GM19238 (cell line): ENCODE data around the gene TAX1BP1.

Experiments used
- DNase-seq: peaks from one replicate; pipeline ENCODE4 v3.0.0; 2011; ENCODE audit warnings: low spot score; ENCODE audit not compliant: insufficient read length

Gene TAX1BP1

GRCh38 chr7:27777662-27778061, 37.7 kb downstream of the TAX1BP1 start:
- no peak for DNase-seq

GRCh38 chr7:27779873-27780272, 39.9 kb downstream of the TAX1BP1 start:
- DNase-seq = no peak

- no peak for DNase-seq
Observed at GRCh38 chr7:27781188-27781587, 41.2 kb downstream of the TAX1BP1 start.

- DNase-seq = no peak
Observed at GRCh38 chr7:27782849-27783248, 42.9 kb downstream of the TAX1BP1 start.

GRCh38 chr7:27784399-27785053, 44.6 kb downstream of the TAX1BP1 start:
- no peak for DNase-seq

GRCh38 chr7:27788437-27788836, 48.5 kb downstream of the TAX1BP1 start:
- DNase-seq = no peak

GRCh38 chr7:27793780-27794179, 53.8 kb downstream of the TAX1BP1 start:
- DNase-seq = no peak

GRCh38 chr7:27795977-27796376, 56.0 kb downstream of the TAX1BP1 start:
- no peak for DNase-seq

- DNase-seq = no peak
Observed at GRCh38 chr7:27799212-27799611, 59.2 kb downstream of the TAX1BP1 start.

- no peak for DNase-seq
Observed at GRCh38 chr7:27802999-27803398, 63.0 kb downstream of the TAX1BP1 start.

GRCh38 chr7:27804139-27804538, 64.2 kb downstream of the TAX1BP1 start:
- DNase-seq = no peak

- no peak for DNase-seq
Observed at GRCh38 chr7:27808626-27809025, 68.7 kb downstream of the TAX1BP1 start.

- no peak for DNase-seq
Observed at GRCh38 chr7:27810186-27810585, 70.2 kb downstream of the TAX1BP1 start.

GRCh38 chr7:27812706-27813105, 72.7 kb downstream of the TAX1BP1 start:
- DNase-seq = no peak

GRCh38 chr7:27822245-27822644, 82.3 kb downstream of the TAX1BP1 start:
- DNase-seq = no peak

GRCh38 chr7:27825891-27826290, 85.9 kb downstream of the TAX1BP1 start:
- no peak for DNase-seq

GRCh38 chr7:27826357-27826756, 86.4 kb downstream of the TAX1BP1 start:
- no peak for DNase-seq

GRCh38 chr7:27834179-27834921, 94.4 kb downstream of the TAX1BP1 start:
- DNase-seq = no peak

GRCh38 chr7:27835376-27835775, 95.4 kb downstream of the TAX1BP1 start:
- no peak for DNase-seq

- no peak for DNase-seq
Observed at GRCh38 chr7:27836536-27836935, 96.6 kb downstream of the TAX1BP1 start.

GRCh38 chr7:27839099-27839498, 99.1 kb downstream of the TAX1BP1 start:
- DNase-seq = no peak

- DNase-seq = no peak
Observed at GRCh38 chr7:27840313-27840712, 100.4 kb downstream of the TAX1BP1 start.

- DNase-seq = no peak
Observed at GRCh38 chr7:27840760-27841364, 100.9 kb downstream of the TAX1BP1 start.
